Measurements from ENCODE around the gene TCF15. TPM values are rescaled to one million over a fixed set of nuclear protein-coding genes. Genes with fewer than 3 reads are reported as not detected.

Gene TCF15
- total and polyA plus RNA-seq, 2 of the 4 experiments (the other 2 are of a cell fraction) = not detected

- TF ChIP-seq CEBPB (IDR thresholded peaks at IDR 0.05; ENCODE audit: low read depth, low read length) (no peak), SMC3 (IDR thresholded peaks at IDR 0.05; ENCODE audit: low read depth, low read length) (no peak)
Measured at GRCh38 chr20:638579-638978, 28.5 kb upstream of the TCF15 start (continued).

- H2BK5ac ChIP-seq (ENCODE audit: low read depth, low read length, poor library complexity, severe bottlenecking) = no peak overlapping the region
- no peaks in the 10 kb centered on the region for H4K20me1 ChIP-seq (ENCODE audit: insufficient read depth, low read length)
- no TSS peak for BruUV-seq (replicated peaks)
- H3K18ac ChIP-seq (ENCODE audit: low read depth, low read length) = no peak overlapping the region
- no peak for DNase-seq
- H3K9me3 ChIP-seq (ENCODE audit: control insufficient read depth, insufficient read depth, low read length) = no peaks in the 10 kb centered on the region
- H2BK120ac ChIP-seq (ENCODE audit: low read depth, low read length) = no peak overlapping the region
- in situ Hi-C loops (cut with MboI; ENCODE audit: low sequenced_read_pairs) = no loop called here
- no peak overlapping the region for H4K5ac ChIP-seq (ENCODE audit: low read depth, low read length)
- no peak overlapping the region for H3K4me2 ChIP-seq (ENCODE audit: low read depth, low read length)
- ChIA-PET POLR2A (ENCODE audit: unreplicated experiment) (no interaction called here), CTCF (interaction anchor here (0.6 kb wide), 1 partner anchor 119 kb away, joined by 7 read pairs; no protein-coding TSS in a partner anchor)
- H2AFZ ChIP-seq (replicated peaks; ENCODE audit: low read length, poor library complexity) = no peak overlapping the region
- H4K8ac ChIP-seq (ENCODE audit: low read depth in 2 of 2, low read length in 2 of 2) = no peak overlapping the region
- dilution Hi-C loops (cut with HindIII; ENCODE audit: low sequenced_read_pairs, unreplicated experiment) = no loop called here
- H3K56ac ChIP-seq (ENCODE audit: extremely low read depth, insufficient read depth, low read length) = no peak overlapping the region
- H3K27me3 ChIP-seq (ENCODE audit: control insufficient read depth, insufficient read depth, low read length) = peaks cover 39% of the 10 kb centered on the region
- WGBS, 2 experiments (ENCODE audit: extremely low coverage in 2 of 2, insufficient read length in 1 of 2) = no CpG with 5 or more reads among the region's 2 CpGs
- H3K36me3 ChIP-seq (ENCODE audit: control insufficient read depth, insufficient read depth, low read length) = no peaks in the 10 kb centered on the region
- no peak overlapping the region for H2BK15ac ChIP-seq (ENCODE audit: low read depth, low read length)
- H3K9ac ChIP-seq (ENCODE audit: low read depth, low read length) = no peak overlapping the region
- H3K4me1 ChIP-seq (ENCODE audit: control insufficient read depth, insufficient read depth, low read length) = no peaks in the 10 kb centered on the region
- H3K79me1 ChIP-seq (ENCODE audit: low read depth in 1 of 2, low read length in 2 of 2) = no peaks in the 10 kb centered on the region
- no peak overlapping the region for H2AK9ac ChIP-seq (replicated peaks; ENCODE audit: low read depth, low read length, poor library complexity)
- no peak overlapping the region for H3K23ac ChIP-seq (ENCODE audit: low read depth, low read length)
- H3K9me1 ChIP-seq (ENCODE audit: insufficient read depth, low read length) = no peaks in the 10 kb centered on the region
- H3K27ac ChIP-seq (ENCODE audit: insufficient read depth, low read length) = no peak overlapping the region
- no peak overlapping the region for H3K14ac ChIP-seq (replicated peaks; ENCODE audit: low read depth, low read length)
- no peak overlapping the region for H3K4me3 ChIP-seq (ENCODE audit: insufficient read depth, low read depth, low read length)
- TF ChIP-seq MAFK (IDR thresholded peaks at IDR 0.05; ENCODE audit: low read depth, low read length) = no peak
- TF ChIP-seq MAZ (IDR thresholded peaks at IDR 0.05; ENCODE audit: borderline replicate concordance, low read depth, low read length) = no peak
- no peak for TF ChIP-seq RAD21 (IDR thresholded peaks at IDR 0.05; ENCODE audit: low read length)
- no peak for TF ChIP-seq RCOR1 (IDR thresholded peaks at IDR 0.05; ENCODE audit: insufficient replicate concordance, low read length)
- no peak for TF ChIP-seq POLR2A (IDR thresholded peaks at IDR 0.05; ENCODE audit: low read depth, low read length)
- TF ChIP-seq CTCF (conservative IDR thresholded peaks at IDR 0.05; ENCODE audit: low read depth, low read length) = no peak
- no peak for TF ChIP-seq RFX5 (IDR thresholded peaks at IDR 0.05; ENCODE audit: low read depth, low read length)
- TF ChIP-seq SMC3 (IDR thresholded peaks at IDR 0.05; ENCODE audit: low read depth, low read length) = no peak
- no peak for TF ChIP-seq NFE2L2 (IDR thresholded peaks at IDR 0.05; ENCODE audit: low read depth, low read length)
- TF ChIP-seq ELK1 (IDR thresholded peaks at IDR 0.05; ENCODE audit: borderline replicate concordance, low read depth, low read length) = no peak
- no peak for TF ChIP-seq BHLHE40 (IDR thresholded peaks at IDR 0.05; ENCODE audit: low read depth, low read length)
- TF ChIP-seq USF2 (IDR thresholded peaks at IDR 0.05; ENCODE audit: low read depth, low read length) = no peak
- no peak for TF ChIP-seq CHD1 (IDR thresholded peaks at IDR 0.05; ENCODE audit: low read depth, low read length)
- TF ChIP-seq MXI1 (IDR thresholded peaks at IDR 0.05; ENCODE audit: borderline replicate concordance, low read depth, low read length) = no peak
- H3K4ac ChIP-seq (ENCODE audit: low read depth, low read length) = no peak overlapping the region
- intact Hi-C loops (cut with micrococcal nuclease) = no loop called here
- H2AK5ac ChIP-seq (ENCODE audit: low read depth, low read length) = no peak overlapping the region
- H2BK20ac ChIP-seq (ENCODE audit: low read depth, low read length) = no peak overlapping the region
- no peak overlapping the region for H4K91ac ChIP-seq (ENCODE audit: insufficient read depth, low read depth, low read length)
- no peak for ATAC-seq (ENCODE audit: low read depth)
Measured at GRCh38 chr20:637559-637958, 27.4 kb upstream of the TCF15 start.

Data from IMR-90 (cell line).